ENCODE measurements around the gene XXYLT1.

DNA sequence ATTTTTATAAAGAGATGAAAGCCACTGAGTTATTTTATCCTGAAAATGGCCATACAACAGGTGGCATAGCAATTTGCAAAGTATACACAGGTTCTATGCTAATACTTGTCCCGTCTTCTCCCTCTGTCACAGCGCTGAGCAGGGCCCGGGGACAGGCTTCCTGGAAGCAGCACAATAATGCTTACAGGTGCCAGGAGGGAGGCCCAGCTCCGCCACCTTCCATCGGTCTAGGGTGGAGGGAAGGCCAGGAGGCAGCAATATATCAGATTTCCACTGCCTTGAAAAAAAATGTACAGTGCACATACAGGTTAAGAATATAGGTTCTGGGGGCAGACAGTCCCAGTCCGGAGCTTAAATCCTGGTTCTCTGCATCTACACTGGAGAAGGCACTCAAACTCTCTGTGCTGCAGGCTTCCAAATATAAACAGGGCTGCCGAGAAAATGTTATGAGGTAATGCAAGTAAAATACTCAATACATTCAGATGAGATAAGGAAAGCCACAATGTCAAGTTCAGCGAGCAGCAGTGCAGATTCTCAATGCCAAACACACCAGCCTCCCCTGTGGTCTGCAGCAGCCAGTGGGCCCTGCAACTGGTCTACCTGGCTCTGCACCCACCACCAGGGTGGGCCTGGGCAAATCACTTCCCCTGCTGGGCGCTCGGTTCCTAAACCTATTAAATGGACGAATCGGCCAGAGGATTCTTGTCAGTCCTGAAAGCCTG is 189.6 kb downstream of the XXYLT1 start:
- TF ChIP-seq, protein P1, sequence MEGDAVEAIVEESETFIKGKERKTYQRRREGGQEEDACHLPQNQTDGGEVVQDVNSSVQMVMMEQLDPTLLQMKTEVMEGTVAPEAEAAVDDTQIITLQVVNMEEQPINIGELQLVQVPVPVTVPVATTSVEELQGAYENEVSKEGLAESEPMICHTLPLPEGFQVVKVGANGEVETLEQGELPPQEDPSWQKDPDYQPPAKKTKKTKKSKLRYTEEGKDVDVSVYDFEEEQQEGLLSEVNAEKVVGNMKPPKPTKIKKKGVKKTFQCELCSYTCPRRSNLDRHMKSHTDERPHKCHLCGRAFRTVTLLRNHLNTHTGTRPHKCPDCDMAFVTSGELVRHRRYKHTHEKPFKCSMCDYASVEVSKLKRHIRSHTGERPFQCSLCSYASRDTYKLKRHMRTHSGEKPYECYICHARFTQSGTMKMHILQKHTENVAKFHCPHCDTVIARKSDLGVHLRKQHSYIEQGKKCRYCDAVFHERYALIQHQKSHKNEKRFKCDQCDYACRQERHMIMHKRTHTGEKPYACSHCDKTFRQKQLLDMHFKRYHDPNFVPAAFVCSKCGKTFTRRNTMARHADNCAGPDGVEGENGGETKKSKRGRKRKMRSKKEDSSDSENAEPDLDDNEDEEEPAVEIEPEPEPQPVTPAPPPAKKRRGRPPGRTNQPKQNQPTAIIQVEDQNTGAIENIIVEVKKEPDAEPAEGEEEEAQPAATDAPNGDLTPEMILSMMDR (IDR thresholded peaks at IDR 0.05): no peak
- no peak for TF ChIP-seq POLR2AphosphoS5 (IDR thresholded peaks at IDR 0.05)
- no peak for TF ChIP-seq POLR2A (IDR thresholded peaks at IDR 0.05)
